ENCODE measurements around the gene SLC35F4. TPM values are rescaled to one million over a fixed set of nuclear protein-coding genes. Genes with fewer than 3 reads are reported as not detected.
"Not testable (repeated sequence)": the region's sequence is repeated elsewhere in the genome, so short reads cannot be mapped to it uniquely, and the experiment has no call there.

The SLC35F4 gene
- total RNA-seq, 2 donors from 2014 or later, result not detected

DNA sequence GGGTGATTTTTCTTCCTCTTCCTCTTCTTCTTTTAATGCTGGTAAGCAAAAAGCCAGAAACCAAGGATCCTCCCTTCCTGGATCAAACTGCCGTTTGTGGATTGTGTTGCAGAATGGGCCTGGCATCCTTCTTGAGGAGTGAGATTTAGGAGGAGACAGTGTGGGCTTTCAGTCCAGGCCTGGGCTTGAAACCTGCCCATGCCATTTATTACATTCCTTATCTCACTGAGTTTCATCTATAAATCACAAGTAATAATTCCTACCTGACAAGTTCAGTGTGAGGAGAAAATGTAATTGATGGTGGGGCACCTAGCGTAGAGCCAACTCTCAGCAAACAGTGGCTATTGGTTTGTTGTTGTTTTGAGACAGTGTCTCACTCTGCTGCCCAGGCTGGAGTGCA is 126.4 kb downstream of the SLC35F4 start:
- Mint-ChIP-seq H3K27me3 (peaks cover 4% of the 10 kb centered on the region), H3K9me3 (peaks cover 8% of the 10 kb centered on the region), H3K36me3 (ENCODE audit: low read depth) (no peaks in the 10 kb centered on the region), H3K4me3 (no peak overlapping the region), H3K27ac (no peak overlapping the region), H3K4me1 (no peaks in the 10 kb centered on the region)
- ATAC-seq (replicated peaks), result no peak

DNA sequence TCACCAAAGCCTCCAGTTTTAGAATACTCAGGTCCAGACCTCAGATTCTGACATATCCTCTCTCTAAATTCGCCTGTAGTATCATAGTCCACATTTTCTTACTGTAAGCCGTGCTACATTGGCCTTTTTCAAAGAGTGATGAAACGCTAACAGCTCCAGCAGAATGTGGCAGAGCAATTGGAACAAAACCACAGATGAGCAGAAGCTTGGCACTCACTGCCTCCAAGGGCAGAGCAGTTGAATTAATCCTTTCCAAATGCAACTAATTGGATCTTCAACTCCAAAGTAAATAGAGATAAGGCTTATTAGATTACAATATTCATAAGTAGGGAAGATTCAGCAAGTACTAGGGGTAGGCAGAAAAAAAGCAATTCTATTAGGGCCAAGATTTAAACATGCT is 128.3 kb downstream of the SLC35F4 start:
- Mint-ChIP-seq H3K4me3 (no peak overlapping the region), H3K27ac (no peak overlapping the region), H3K9me3 (peaks cover 4% of the 10 kb centered on the region), H3K4me1 (no peaks in the 10 kb centered on the region), H3K36me3 (ENCODE audit: low read depth) (no peaks in the 10 kb centered on the region), H3K27me3 (peaks cover 4% of the 10 kb centered on the region)
- ATAC-seq (replicated peaks), result no peak

DNA sequence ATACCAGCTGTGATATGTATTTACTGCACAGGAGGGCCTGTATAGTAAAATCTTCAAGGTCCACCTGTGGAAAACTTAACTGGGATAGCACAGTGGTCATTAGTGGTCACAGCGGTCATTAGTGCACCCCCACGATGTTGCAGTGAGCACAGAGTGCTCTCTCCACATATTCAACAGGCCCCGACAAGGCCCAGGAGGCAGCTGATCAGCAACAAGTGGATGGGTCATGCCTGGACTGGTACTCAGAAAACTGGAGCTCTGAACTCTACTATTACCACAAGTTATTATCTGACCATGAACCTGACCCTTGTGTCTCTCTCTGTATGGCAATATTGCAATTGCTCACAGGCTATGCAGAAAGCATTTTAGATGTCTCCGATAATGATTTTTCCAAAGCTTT is 129.5 kb downstream of the SLC35F4 start:
- Mint-ChIP-seq H3K4me3 (no peak overlapping the region), H3K4me1 (no peaks in the 10 kb centered on the region), H3K27ac (no peak overlapping the region), H3K27me3 (peaks cover 3% of the 10 kb centered on the region), H3K36me3 (ENCODE audit: low read depth) (no peaks in the 10 kb centered on the region), H3K9me3 (peaks cover 4% of the 10 kb centered on the region)
- ATAC-seq (replicated peaks), result no peak

DNA sequence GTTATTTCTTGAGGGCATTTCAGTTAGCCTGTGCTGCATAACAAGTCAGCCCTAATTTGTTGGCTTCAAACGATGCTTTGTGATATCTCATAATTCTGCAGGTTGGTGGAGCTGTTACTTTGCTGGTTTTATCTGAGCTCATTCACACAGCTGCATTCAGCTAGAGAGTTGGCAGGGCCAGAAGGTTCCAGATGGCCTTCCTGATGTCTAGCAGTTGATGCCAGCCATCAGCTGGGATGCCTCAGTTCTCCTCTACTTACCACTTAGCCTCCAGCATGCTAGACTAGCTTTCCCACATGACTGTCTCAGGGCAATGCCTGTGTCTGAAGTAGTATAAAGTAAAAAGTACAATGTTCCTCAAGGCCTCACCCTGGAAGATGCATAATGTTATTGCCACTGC is 130.6 kb downstream of the SLC35F4 start:
- H3K4me3 Mint-ChIP-seq, result no peak overlapping the region
- no peaks in the 10 kb centered on the region for H3K4me1 Mint-ChIP-seq
- H3K27me3 Mint-ChIP-seq, result peaks cover 4% of the 10 kb centered on the region
- peaks cover 4% of the 10 kb centered on the region for H3K9me3 Mint-ChIP-seq
- ATAC-seq (replicated peaks), result no peak
- H3K36me3 Mint-ChIP-seq (ENCODE audit: low read depth), result no peaks in the 10 kb centered on the region
- H3K27ac Mint-ChIP-seq, result no peak overlapping the region

DNA sequence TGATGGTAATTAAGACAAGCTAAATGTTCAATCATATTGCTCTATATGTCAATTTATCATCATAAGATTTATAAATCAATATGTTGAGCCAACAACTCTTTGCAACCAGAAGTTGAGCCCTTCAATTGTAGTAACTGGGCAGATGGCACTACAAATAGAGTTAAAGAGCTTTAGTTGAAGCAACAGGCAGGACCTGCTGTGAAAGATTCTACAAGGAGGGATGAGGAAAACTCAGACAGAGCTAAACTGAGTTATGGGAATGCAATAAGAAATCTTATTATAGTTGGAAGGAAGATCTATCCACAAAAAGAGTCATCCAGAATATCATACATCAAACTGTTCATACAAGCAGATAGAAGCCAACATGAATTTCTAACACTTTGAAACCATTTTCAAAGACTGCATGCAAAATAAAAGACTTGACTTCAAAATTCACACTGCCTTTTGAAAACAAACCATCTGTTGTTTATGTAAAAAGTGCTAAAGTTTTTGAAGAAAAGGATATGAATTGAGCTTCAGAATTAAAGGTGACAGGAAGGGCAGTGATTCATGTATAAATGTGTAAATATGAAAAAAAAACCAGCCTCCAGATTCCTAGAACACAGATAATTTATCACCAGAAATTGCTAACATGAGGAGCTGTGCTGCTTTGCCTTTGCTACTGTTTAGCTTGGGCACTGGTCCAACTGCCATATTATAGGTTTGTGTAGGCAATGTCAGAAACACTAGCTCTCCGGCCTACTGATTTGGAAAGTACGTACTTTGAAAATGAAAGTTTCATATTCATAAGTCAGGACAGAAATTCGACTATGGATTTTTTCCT is 133.2 kb downstream of the SLC35F4 start:
- Mint-ChIP-seq H3K4me3 (no peak overlapping the region), H3K4me1 (no peaks in the 10 kb centered on the region), H3K27ac (no peak overlapping the region), H3K36me3 (ENCODE audit: low read depth) (no peaks in the 10 kb centered on the region), H3K9me3 (peaks cover 7% of the 10 kb centered on the region), H3K27me3 (peaks cover 4% of the 10 kb centered on the region)
- ATAC-seq (replicated peaks), result no peak

DNA sequence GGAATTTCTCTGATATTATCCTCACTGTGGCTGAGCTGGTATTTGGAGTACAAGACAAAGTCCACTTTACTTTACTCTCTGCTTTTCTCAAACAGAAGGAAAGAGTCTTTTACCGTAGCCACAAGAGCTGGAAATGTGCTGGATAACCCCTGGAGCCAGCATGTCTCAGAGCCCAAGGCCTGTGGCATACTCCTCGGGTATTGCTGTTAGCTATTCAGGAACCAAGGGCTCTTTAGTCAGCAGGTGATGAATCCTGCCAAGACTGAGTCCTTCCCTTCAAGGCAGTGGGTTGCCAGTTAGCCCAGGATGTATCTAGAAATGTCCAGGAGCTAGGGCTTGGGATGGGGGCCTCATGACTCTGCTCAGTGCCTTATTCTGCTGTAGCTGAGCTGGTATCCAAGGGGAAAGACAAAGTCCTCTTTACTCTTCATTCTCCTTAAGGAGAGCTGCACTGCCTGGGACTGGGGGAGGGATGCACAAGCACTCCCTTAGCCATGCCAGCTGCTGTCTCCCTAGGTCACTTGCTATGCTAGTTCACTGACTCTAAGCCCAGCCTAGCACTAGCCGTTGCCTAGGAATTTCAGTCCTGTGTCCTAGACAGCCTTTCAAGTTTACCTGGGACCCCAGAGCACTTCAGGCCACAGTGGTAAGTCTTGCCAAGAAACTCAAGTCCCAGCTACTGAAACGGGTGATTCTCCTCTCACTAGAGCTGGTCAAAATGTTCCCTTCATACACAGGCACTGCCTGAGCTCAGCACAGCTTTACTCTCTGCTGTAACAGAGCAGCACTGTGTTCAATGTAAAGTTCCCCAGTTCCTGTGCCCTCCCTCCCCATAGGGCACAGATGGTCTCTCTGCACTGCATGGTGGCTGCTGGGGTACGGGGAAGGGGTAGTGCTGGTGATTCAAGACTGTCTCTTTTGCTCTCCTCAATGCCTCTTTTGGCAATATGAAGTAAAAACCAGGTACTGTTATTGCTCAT is 136.4 kb downstream of the SLC35F4 start:
- Mint-ChIP-seq H3K36me3 (ENCODE audit: low read depth) (no peaks in the 10 kb centered on the region), H3K4me3 (no peak overlapping the region), H3K27ac (no peak overlapping the region), H3K4me1 (no peaks in the 10 kb centered on the region), H3K9me3 (peaks cover 11% of the 10 kb centered on the region), H3K27me3 (peaks cover 4% of the 10 kb centered on the region)
- no peak for ATAC-seq (replicated peaks)

DNA sequence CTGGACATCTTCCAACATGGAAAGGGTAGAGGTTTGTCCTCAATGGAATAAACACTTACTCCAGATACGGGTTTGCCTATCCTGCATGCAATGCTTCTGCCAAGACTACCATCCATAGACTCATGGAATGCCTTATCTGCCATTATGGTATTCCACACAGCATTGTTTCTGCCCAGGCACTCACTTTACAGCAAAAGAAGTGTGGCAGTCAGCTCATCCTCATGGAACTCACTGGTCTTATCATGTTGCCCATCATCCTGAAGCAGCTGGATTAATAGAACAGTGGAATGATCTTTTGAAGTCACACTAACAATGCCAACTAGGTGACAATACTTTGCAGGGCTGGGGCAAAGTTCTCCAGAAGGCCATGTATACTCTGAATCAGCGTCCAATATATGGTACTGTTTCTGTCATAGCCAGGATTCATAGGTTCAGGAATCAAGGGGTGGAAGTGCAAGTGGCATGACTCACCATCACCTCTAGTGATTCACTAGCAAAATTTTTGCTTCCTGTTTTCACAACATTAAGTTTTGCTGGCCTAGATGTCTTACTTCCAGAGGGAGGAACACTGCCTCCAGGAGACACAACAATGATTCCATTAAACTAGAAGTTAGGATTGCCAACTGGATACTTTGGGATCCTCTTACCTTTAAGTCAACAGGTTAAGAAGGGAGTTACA is 140.4 kb downstream of the SLC35F4 start:
- no peak overlapping the region for H3K4me3 Mint-ChIP-seq
- H3K27ac Mint-ChIP-seq, result no peak overlapping the region
- no peaks in the 10 kb centered on the region for H3K4me1 Mint-ChIP-seq
- H3K27me3 Mint-ChIP-seq, result peaks cover 1% of the 10 kb centered on the region
- ATAC-seq (replicated peaks), result no peak
- no peaks in the 10 kb centered on the region for H3K36me3 Mint-ChIP-seq (ENCODE audit: low read depth)
- peaks cover 17% of the 10 kb centered on the region for H3K9me3 Mint-ChIP-seq

DNA sequence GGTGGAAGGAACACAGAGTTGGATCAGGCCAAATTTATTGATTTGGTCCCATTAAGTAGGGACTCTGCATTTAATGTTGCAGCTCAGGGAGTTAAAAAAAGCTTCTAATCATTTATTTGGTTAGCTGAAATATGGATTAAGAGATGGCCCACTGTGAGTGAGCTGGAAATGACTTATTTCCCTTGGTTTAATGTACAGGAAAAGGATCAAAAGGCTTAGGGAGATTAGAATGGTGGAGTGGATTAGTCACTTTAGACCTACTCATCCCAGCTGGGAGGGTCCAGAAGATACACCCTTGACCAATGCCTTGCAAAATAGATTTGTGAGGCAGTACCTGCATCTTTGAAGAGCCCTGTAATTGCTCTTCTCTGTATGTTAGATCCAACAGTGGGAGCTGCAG is 143.8 kb downstream of the SLC35F4 start:
- H3K4me1 Mint-ChIP-seq; ATAC-seq (replicated peaks); H3K36me3 Mint-ChIP-seq (ENCODE audit: low read depth): not testable (repeated sequence)

DNA sequence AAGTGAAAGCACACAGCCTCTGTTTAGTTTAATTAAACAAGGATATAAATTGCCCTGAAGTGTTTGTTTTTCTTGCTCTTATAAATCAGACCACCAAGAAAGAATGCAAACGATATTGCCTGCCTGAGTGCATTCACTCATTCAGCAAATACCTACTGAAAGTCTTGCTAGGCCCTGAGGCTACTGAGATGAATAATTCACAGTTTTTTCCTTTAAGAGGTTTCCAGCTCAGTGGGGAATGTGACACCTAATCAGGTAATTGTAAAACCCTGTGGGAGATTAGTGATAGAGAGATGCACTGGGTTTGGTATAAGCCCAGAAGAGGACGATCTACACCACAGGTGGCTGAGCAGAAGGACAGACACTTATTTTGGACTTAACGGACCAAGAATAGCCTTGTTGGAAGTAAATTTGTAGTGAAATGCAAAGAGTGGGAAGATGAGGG is 151.4 kb downstream of the SLC35F4 start:
- Mint-ChIP-seq H3K4me1 (no peaks in the 10 kb centered on the region), H3K27me3 (peaks cover 3% of the 10 kb centered on the region), H3K36me3 (ENCODE audit: low read depth) (no peaks in the 10 kb centered on the region), H3K9me3 (no peaks in the 10 kb centered on the region), H3K4me3 (no peak overlapping the region), H3K27ac (no peak overlapping the region)
- no peak for ATAC-seq (replicated peaks)

More for the DNA sequence above, 143.8 kb downstream of the SLC35F4 start:
- H3K9me3 Mint-ChIP-seq, result peaks cover 11% of the 10 kb centered on the region
- not testable (repeated sequence) for H3K27me3 Mint-ChIP-seq, H3K27ac Mint-ChIP-seq, H3K4me3 Mint-ChIP-seq

DNA sequence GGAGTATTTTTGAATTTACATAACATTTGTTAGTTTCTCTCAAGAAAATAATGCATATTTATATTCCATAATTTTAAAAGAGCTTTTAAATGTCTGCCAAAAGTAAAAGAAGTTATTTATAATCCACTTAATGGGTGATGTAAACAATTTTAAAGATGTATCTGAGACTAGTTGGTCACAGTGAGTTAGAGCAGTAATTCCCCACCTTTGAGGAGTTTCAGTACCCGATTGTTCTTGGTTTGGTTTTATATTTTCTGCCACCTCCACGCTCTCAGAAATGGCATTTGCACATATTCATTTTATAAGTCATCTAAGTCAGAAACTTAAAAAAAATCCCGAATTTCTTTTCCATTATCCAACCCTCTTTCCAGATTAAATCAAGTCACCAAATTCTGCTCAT is 153.2 kb downstream of the SLC35F4 start:
- ATAC-seq (replicated peaks), result no peak
- no peaks in the 10 kb centered on the region for H3K36me3 Mint-ChIP-seq (ENCODE audit: low read depth)
- H3K27me3 Mint-ChIP-seq, result peaks cover 3% of the 10 kb centered on the region
- no peaks in the 10 kb centered on the region for H3K4me1 Mint-ChIP-seq
- H3K9me3 Mint-ChIP-seq, result peaks cover 7% of the 10 kb centered on the region
- no peak overlapping the region for H3K4me3 Mint-ChIP-seq
- no peak overlapping the region for H3K27ac Mint-ChIP-seq

DNA sequence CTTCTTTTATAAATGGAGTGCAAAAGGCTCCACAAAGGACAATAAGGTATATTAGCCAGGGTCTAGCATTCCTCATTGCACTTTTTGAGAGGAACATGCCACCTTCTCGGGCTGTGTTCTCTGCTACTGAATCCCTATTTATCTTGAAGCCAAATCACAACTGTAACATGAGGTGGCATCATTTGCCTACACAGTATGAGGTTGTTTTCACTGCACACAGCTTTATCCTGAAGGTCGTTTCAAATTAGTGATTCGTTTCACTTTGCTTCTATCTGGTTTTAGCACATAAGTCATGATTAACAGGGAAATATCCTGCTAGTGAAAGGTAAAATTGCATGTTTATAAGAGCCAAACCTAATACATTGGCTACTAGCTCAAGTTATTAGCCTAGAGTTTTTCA is 153.8 kb downstream of the SLC35F4 start:
- Mint-ChIP-seq H3K9me3 (peaks cover 7% of the 10 kb centered on the region), H3K4me3 (no peak overlapping the region), H3K36me3 (ENCODE audit: low read depth) (no peaks in the 10 kb centered on the region)

DNA sequence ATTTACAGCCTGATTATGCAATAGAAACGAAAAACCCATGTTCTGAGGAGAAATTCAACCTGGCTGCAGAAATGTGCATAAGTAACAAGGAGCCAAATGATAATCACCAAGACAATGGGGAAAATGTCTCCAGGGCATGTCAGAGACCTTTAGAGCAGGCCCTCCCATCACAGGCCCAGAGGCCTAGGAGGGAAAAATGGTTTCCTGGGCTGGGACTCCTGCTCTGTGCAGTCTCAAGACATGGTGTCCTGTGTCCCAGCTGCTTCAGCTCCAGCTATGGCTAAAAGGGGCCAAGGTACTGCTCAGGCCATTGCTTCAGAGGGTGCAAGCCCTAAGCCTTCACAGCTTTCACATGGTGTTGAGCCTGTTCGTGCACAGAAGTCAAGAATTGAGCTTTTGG is 156.0 kb downstream of the SLC35F4 start:
- H3K4me3 Mint-ChIP-seq, result no peak overlapping the region
- no peak overlapping the region for H3K27ac Mint-ChIP-seq
- ATAC-seq (replicated peaks), result no peak
- H3K36me3 Mint-ChIP-seq (ENCODE audit: low read depth), result no peaks in the 10 kb centered on the region
- no peaks in the 10 kb centered on the region for H3K4me1 Mint-ChIP-seq
- peaks cover 14% of the 10 kb centered on the region for H3K9me3 Mint-ChIP-seq
- peaks cover 3% of the 10 kb centered on the region for H3K27me3 Mint-ChIP-seq

More for the DNA sequence above, 153.8 kb downstream of the SLC35F4 start:
- Mint-ChIP-seq H3K27me3 (peaks cover 3% of the 10 kb centered on the region), H3K4me1 (no peaks in the 10 kb centered on the region), H3K27ac (no peak overlapping the region)
- no peak for ATAC-seq (replicated peaks)

DNA sequence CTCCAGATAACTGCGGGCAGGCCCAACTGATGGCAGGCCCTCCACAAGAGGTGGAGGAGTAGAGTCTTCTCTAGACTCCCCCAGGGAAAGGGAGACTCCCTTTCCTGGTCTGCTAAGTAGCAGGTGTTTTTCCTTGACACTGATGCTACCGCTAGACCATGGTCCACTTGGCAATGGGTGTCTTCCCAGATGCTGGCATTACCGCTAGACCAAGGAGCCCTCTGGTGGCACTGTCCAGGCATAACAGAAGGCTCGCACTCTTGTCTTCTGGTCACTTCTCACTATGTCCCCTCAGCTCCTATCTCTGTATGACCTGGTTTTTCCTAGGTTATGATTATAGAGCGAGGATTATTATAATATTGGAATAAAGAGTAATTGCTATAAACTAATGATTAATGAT is 156.8 kb downstream of the SLC35F4 start:
- not testable (repeated sequence) for H3K36me3 Mint-ChIP-seq (ENCODE audit: low read depth); H3K27me3 Mint-ChIP-seq; H3K4me3 Mint-ChIP-seq; H3K27ac Mint-ChIP-seq; ATAC-seq (replicated peaks); H3K4me1 Mint-ChIP-seq
- H3K9me3 Mint-ChIP-seq, result peaks cover 14% of the 10 kb centered on the region

DNA sequence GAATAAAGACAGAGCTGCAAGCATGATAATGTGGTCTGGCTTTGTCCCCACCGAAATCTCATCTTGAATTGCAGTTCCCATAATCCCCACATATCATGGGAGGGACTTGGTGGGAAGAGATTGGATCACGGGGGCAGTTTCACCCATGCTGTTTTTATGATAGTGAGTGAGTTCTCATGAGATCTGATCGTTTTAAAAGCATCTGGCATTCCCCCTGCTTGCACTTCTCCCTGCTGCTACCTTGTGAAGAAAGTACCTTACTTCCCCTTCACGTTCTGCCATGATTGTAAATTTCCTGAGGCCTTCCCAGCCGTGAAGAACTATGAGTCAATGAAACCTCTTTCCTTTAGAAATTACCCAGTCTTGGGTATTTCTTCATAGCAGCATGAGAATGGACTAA is 158.7 kb downstream of the SLC35F4 start:
- no peaks in the 10 kb centered on the region for H3K36me3 Mint-ChIP-seq (ENCODE audit: low read depth)
- H3K4me3 Mint-ChIP-seq, result no peak overlapping the region
- no peaks in the 10 kb centered on the region for H3K4me1 Mint-ChIP-seq
- H3K27me3 Mint-ChIP-seq, result no peaks in the 10 kb centered on the region
- H3K27ac Mint-ChIP-seq, result no peak overlapping the region
- H3K9me3 Mint-ChIP-seq, result peaks cover 14% of the 10 kb centered on the region
- ATAC-seq (replicated peaks), result no peak
